KOPT-K1 (cell line): ENCODE data around the gene DNHD1.

Experiments used
- H3K27ac ChIP-seq: fragments of 200-600 bp; sonication (generic); 2 replicates; pipeline ENCODE4 v1.5.1; 2016; ENCODE audit warnings: antibody characterized with exemption, mild to moderate bottlenecking, low read depth, low read length; ENCODE audit not compliant: poor library complexity, severe bottlenecking
- H3K36me3 ChIP-seq: fragments of 200-600 bp; sonication (generic); 2 replicates; pipeline ENCODE4 v1.5.1; 2017; ENCODE audit warnings: antibody characterized with exemption, mild to moderate bottlenecking, low read length, moderate library complexity; ENCODE audit not compliant: insufficient read depth
- H3K9me3 ChIP-seq: fragments of 200-600 bp; sonication (generic); 2 replicates; pipeline ENCODE4 v1.5.1; 2017; ENCODE audit warnings: antibody characterized with exemption, low read length, mild to moderate bottlenecking; ENCODE audit not compliant: insufficient read depth, poor library complexity, severe bottlenecking

Gene DNHD1

GRCh38 chr11:6574816-6575715 is 78.0 kb downstream of the DNHD1 start:
- H3K9me3 ChIP-seq = no peaks in the 10 kb centered on the region
- H3K27ac ChIP-seq = no peak overlapping the region
- no peaks in the 10 kb centered on the region for H3K36me3 ChIP-seq

- no peaks in the 10 kb centered on the region for H3K9me3 ChIP-seq
- H3K27ac ChIP-seq = no peak overlapping the region
- no peaks in the 10 kb centered on the region for H3K36me3 ChIP-seq
These were observed 79.6 kb downstream of the DNHD1 start for GRCh38 chr11:6576471-6577373.

GRCh38 chr11:6578134-6578533 is 81.1 kb downstream of the DNHD1 start:
- no peak overlapping the region for H3K27ac ChIP-seq
- no peaks in the 10 kb centered on the region for H3K36me3 ChIP-seq
- peaks cover under 1% of the 10 kb centered on the region for H3K9me3 ChIP-seq

GRCh38 chr11:6579681-6580080 is 82.6 kb downstream of the DNHD1 start:
- H3K9me3 ChIP-seq = peaks cover 16% of the 10 kb centered on the region
- H3K27ac ChIP-seq = no peak overlapping the region
- no peaks in the 10 kb centered on the region for H3K36me3 ChIP-seq

GRCh38 chr11:6583584-6583983 is 86.5 kb downstream of the DNHD1 start:
- H3K36me3 ChIP-seq = no peaks in the 10 kb centered on the region
- H3K9me3 ChIP-seq = peaks cover 20% of the 10 kb centered on the region
- no peak overlapping the region for H3K27ac ChIP-seq

- H3K27ac ChIP-seq = no peak overlapping the region
- peaks cover 20% of the 10 kb centered on the region for H3K9me3 ChIP-seq
- H3K36me3 ChIP-seq = no peaks in the 10 kb centered on the region
These were observed 87.4 kb downstream of the DNHD1 start for GRCh38 chr11:6584528-6584927.

- peaks cover 5% of the 10 kb centered on the region; the same call in 1 of the 2 replicates for H3K36me3 ChIP-seq
- H3K9me3 ChIP-seq = peaks cover 20% of the 10 kb centered on the region
- no peak overlapping the region for H3K27ac ChIP-seq
These were observed 89.6 kb downstream of the DNHD1 start for GRCh38 chr11:6586434-6587359.

GRCh38 chr11:6587360-6587953 is 90.4 kb downstream of the DNHD1 start:
- peaks cover 12% of the 10 kb centered on the region; the same call in 1 of the 2 replicates for H3K36me3 ChIP-seq
- H3K27ac ChIP-seq = no peak overlapping the region
- peaks cover 20% of the 10 kb centered on the region for H3K9me3 ChIP-seq

- Histone ChIP-seq H3K27ac (no peak overlapping the region), H3K36me3 (peaks cover 18% of the 10 kb centered on the region; the same call in 1 of the 2 replicates), H3K9me3 (peaks cover 20% of the 10 kb centered on the region)
These were observed 90.9 kb downstream of the DNHD1 start for GRCh38 chr11:6588018-6588417.

GRCh38 chr11:6594142-6594768 is 97.2 kb downstream of the DNHD1 start:
- no peak overlapping the region for H3K27ac ChIP-seq
- H3K36me3 ChIP-seq = peaks cover 75% of the 10 kb centered on the region
- H3K9me3 ChIP-seq = no peaks in the 10 kb centered on the region

- H3K9me3 ChIP-seq = no peaks in the 10 kb centered on the region
- H3K36me3 ChIP-seq = peaks cover 95% of the 10 kb centered on the region
- no peak overlapping the region for H3K27ac ChIP-seq
These were observed 99.3 kb downstream of the DNHD1 start for GRCh38 chr11:6596239-6596877.

- H3K36me3 ChIP-seq = peaks cover 83% of the 10 kb centered on the region
These were observed 101.5 kb downstream of the DNHD1 start for GRCh38 chr11:6598555-6598954.

GRCh38 chr11:6599449-6599848 is 102.4 kb downstream of the DNHD1 start:
- no peaks in the 10 kb centered on the region for H3K9me3 ChIP-seq
- no peak overlapping the region for H3K27ac ChIP-seq
- H3K36me3 ChIP-seq = peaks cover 76% of the 10 kb centered on the region

More at GRCh38 chr11:6598555-6598954, 101.5 kb downstream of the DNHD1 start:
- Histone ChIP-seq H3K27ac (no peak overlapping the region), H3K9me3 (no peaks in the 10 kb centered on the region)
